A549 (cell line): ENCODE results near the gene RFTN2. TPM values are rescaled to one million over a fixed set of nuclear protein-coding genes. Genes with fewer than 3 reads are reported as not detected.

Experiments used
- ATAC-seq, 2 experiments: fragments of 200-7000 bp in 1 of 2; fragments of >200 bp in 1 of 2; cut with Nextera tagmentation in 1 of 2; cut with Tn5 transposase in 1 of 2; 3 replicates each; pipeline versions ENCODE4 v1.8.0 to v1.9.1; 2018 to 2020; ENCODE audit warnings: mild to moderate bottlenecking in 1 of 2, moderate library complexity in 1 of 2
- CTCF ChIA-PET: fragments of 300-600 bp; sonication (Branson Sonifier 250); formaldehyde crosslinking; extraction: SDS; loops from one replicate; lab custom pipeline; 2021; ENCODE audit warnings: antibody characterized with exemption, inconsistent platforms; lab: Yijun Ruan, JAX
- POLR2A ChIA-PET: fragments of 350-600 bp; formaldehyde crosslinking; extraction: SDS; loops from one replicate; lab custom pipeline; 2021; ENCODE audit warnings: antibody characterized with exemption, inconsistent platforms; lab: Yijun Ruan, JAX
- DNase-seq, 2 experiments: peaks; one replicate each; pipeline versions ENCODE4 v3.0.0 to v3.0.0-alpha.2; 2011 to 2016; ENCODE audit warnings: low read depth in 1 of 2, low spot score in 1 of 2
- FAIRE-seq: peaks from 2 replicates; lab custom pipeline; 2011; peaks lifted over from hg19 to GRCh38; lab: Jason Lieb, UNC
- H3K27ac ChIP-seq, 2 experiments: fragments of >200 bp; sonication (Bioruptor Twin); formaldehyde crosslinking; 3 replicates each; pipeline ENCODE4 v1.5.1; 2016 to 2017
- H3K4me1 ChIP-seq: fragments of >200 bp; sonication (Bioruptor Twin); formaldehyde crosslinking; 3 replicates; pipeline ENCODE4 v1.6.1; 2016
- H3K4me2 ChIP-seq: fragments of >200 bp; sonication (Bioruptor Twin); formaldehyde crosslinking; 3 replicates; pipeline ENCODE4 v1.6.1; 2016
- H3K4me3 ChIP-seq: fragments of >200 bp; sonication (Bioruptor Twin); formaldehyde crosslinking; 3 replicates; pipeline ENCODE4 v1.5.1; 2016
- H3K9me3 ChIP-seq: fragments of >200 bp; sonication (Bioruptor Twin); formaldehyde crosslinking; 3 replicates; pipeline ENCODE4 v1.6.1; 2016
- ATOH8 ChIP-seq: fragments of 250-450 bp; sonication (Bioruptor Pico); IDR thresholded peaks from 2 replicates; pipeline ENCODE4 v1.5.0; 2020; ENCODE audit warnings: low read depth, mild to moderate bottlenecking, moderate library complexity
- CBX8 ChIP-seq: fragments of 200-600 bp; sonication (generic); IDR thresholded peaks from 2 replicates; pipeline ENCODE4 v1.6.1; 2016
- CTCF ChIP-seq: fragments of >200 bp; sonication (Bioruptor Twin); formaldehyde crosslinking; IDR thresholded peaks from 3 replicates; pipeline ENCODE4 v1.5.1; 2016
- E2F6 ChIP-seq: IDR thresholded peaks from 2 replicates; pipeline ENCODE4 v1.6.1; 2012; ENCODE audit warnings: low read depth, borderline replicate concordance
- FOSL2 ChIP-seq, 2 experiments: fragments of 450-650 bp in 1 of 2; fragments of >200 bp in 1 of 2; sonication (Bioruptor Twin) in 1 of 2; formaldehyde crosslinking; IDR thresholded peaks; 2 replicates each; pipeline versions ENCODE4 v1.5.0 to v1.6.1; 2016 to 2020; ENCODE audit warnings: mild to moderate bottlenecking in 1 of 2, moderate library complexity in 1 of 2
- FOXS1 ChIP-seq: fragments of 250-450 bp; sonication (Bioruptor Pico); IDR thresholded peaks from 2 replicates; pipeline ENCODE4 v1.5.0; 2020; ENCODE audit warnings: mild to moderate bottlenecking, moderate library complexity
- HOXB5 ChIP-seq: fragments of 250-450 bp; sonication (Bioruptor Pico); IDR thresholded peaks from 2 replicates; pipeline ENCODE4 v1.5.0; 2020; ENCODE audit warnings: mild to moderate bottlenecking, moderate library complexity
- JUN ChIP-seq, 2 experiments: fragments of >200 bp; sonication (Bioruptor Twin); formaldehyde crosslinking; IDR thresholded peaks; 2 replicates in 1 of 2; 3 replicates in 1 of 2; pipeline ENCODE4 v1.6.1; 2016 to 2017
- KDM1A ChIP-seq: fragments of 200-600 bp; sonication (generic); IDR thresholded peaks from 2 replicates; pipeline ENCODE4 v1.6.1; 2016; ENCODE audit warnings: low read depth, mild to moderate bottlenecking
- MAFK ChIP-seq: fragments of 450-650 bp; IDR thresholded peaks from 2 replicates; pipeline ENCODE4 v1.6.1; 2014; ENCODE audit not compliant: partially characterized antibody
- MAZ ChIP-seq: fragments of 150-350 bp; IDR thresholded peaks from 2 replicates; pipeline ENCODE4 v1.6.1; 2014; ENCODE audit warnings: antibody characterized with exemption, low read depth, low read length, borderline replicate concordance
- NPAS2 ChIP-seq: fragments of 250-450 bp; sonication (Bioruptor Pico); IDR thresholded peaks from 2 replicates; pipeline ENCODE4 v1.8.0; 2022; ENCODE audit warnings: mild to moderate bottlenecking, moderate library complexity, borderline replicate concordance
- POLR2A ChIP-seq: IDR thresholded peaks from 2 replicates; pipeline ENCODE4 v1.6.1; 2012; ENCODE audit warnings: mild to moderate bottlenecking, low read length
- POLR2AphosphoS2 ChIP-seq: conservative IDR thresholded peaks from 2 replicates; pipeline ENCODE4 v1.6.1; 2012; ENCODE audit warnings: low read length, improper control_type of control experiment, inconsistent platforms
- RFX5 ChIP-seq: fragments of 450-650 bp; IDR thresholded peaks from 2 replicates; pipeline ENCODE4 v1.7.1; 2014; ENCODE audit warnings: antibody characterized with exemption, mild to moderate bottlenecking, moderate library complexity
- RNF2 ChIP-seq: fragments of 200-600 bp; sonication (generic); IDR thresholded peaks from 2 replicates; pipeline ENCODE4 v1.6.1; 2016; ENCODE audit warnings: low read depth, mild to moderate bottlenecking, antibody characterized with exemption, moderate library complexity, borderline replicate concordance
- SMC3 ChIP-seq: fragments of >200 bp; sonication (Bioruptor Twin); formaldehyde crosslinking; IDR thresholded peaks from 3 replicates; pipeline ENCODE4 v1.6.1; 2018; ENCODE audit warnings: inconsistent platforms
- SREBF2 ChIP-seq: fragments of 450-650 bp; IDR thresholded peaks from 2 replicates; pipeline ENCODE4 v1.6.1; 2014; ENCODE audit warnings: mild to moderate bottlenecking, moderate library complexity
- TFCP2L1 ChIP-seq: fragments of 250-450 bp; sonication (Bioruptor Pico); IDR thresholded peaks from 2 replicates; pipeline ENCODE4 v1.5.0; 2021; ENCODE audit warnings: mild to moderate bottlenecking
- WGBS: methylation state at CpG from one replicate; pipeline ENCODE4 v1.1.6; 2017; ENCODE audit errors: missing lambda C conversion rate; 5-methylcytosine and 5-hydroxymethylcytosine counted together
- polyA plus RNA-seq, 4 experiments: library from polyadenylated mRNA; depleted of rRNA in 3 of 4; stranded (reverse); fragments of >200 nt; fragmentation: RNase III in 1 of 4; extraction: RNeasy Plus Mini Kit Qiagen cat#74134 plus additional on column Dnase treatment in 1 of 4; gene quantifications; 2 replicates in 3 of 4; 3 replicates in 1 of 4; pipeline ENCODE4 v1.2.3, GENCODE V29; 2011 to 2017
- TF ChIP-seq, protein P1 (sequence below): fragments of >200 bp; sonication (Bioruptor Twin); formaldehyde crosslinking; IDR thresholded peaks from 3 replicates; pipeline ENCODE4 v1.6.1; 2016
- TF ChIP-seq, protein P2 (sequence below): fragments of >200 bp; sonication (Bioruptor Twin); formaldehyde crosslinking; IDR thresholded peaks from 2 replicates; pipeline ENCODE4 v1.6.1; 2016

Gene RFTN2
- polyA plus RNA-seq, 2 of the 4 experiments (the other 2 are of a cell fraction), result 0.03 to 0.17 TPM

GRCh38 chr2:197547163-197547900, 128.1 kb downstream of the RFTN2 start:
- FAIRE-seq (no peak), ATAC-seq (no peak), DNase-seq (no peak)
- ChIA-PET POLR2A (no interaction called here), CTCF (no interaction called here)
- no peaks in the 10 kb centered on the region for H3K9me3 ChIP-seq
- H3K4me2 ChIP-seq, result no peak overlapping the region
- H3K4me1 ChIP-seq, result no peaks in the 10 kb centered on the region
- H3K27ac ChIP-seq, result no peak overlapping the region
- WGBS, result 93% methylated on average over 5 of the region's 5 CpGs
- H3K4me3 ChIP-seq, result no peak overlapping the region
- TF ChIP-seq SREBF2 (no peak), NPAS2 (CRISPR knock-in tag) (no peak), HOXB5 (no peak), FOXS1 (CRISPR knock-in tag) (no peak), MAZ (no peak), KDM1A (no peak), POLR2AphosphoS2 (no peak), MAFK (no peak)
- TF ChIP-seq, all 56 proteins: peak for 0

DNA sequence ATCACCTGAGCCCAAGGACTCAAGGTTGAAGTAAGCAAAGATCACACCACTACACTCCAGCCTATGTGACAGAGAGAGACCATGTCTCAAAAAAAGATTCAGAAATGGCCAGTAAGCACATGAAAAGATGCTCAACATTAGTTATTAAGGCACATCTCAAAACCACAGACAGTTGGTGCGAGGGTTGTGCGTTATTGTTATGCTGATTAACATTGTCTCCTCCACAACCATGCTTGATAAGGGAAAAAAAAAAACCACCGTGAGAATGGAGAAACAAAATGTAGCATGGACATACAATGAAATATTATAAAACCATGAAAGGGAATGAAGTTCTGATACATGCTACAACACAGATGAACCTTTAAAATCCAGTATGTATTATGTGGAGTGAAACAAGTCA, 132.2 kb downstream of the RFTN2 start:
- Histone ChIP-seq H3K27ac (no peak overlapping the region), H3K9me3 (no peaks in the 10 kb centered on the region), H3K4me1 (no peaks in the 10 kb centered on the region), H3K4me2 (no peak overlapping the region), H3K4me3 (no peak overlapping the region)
- no peak for DNase-seq
- WGBS, result 95% methylated on average over 3 of the region's 3 CpGs
- FAIRE-seq, result no peak
- no peak for ATAC-seq
- POLR2A ChIA-PET, result no interaction called here
- TF ChIP-seq CTCF, result no peak
- TF ChIP-seq ATOH8 (CRISPR knock-in tag), result no peak
- TF ChIP-seq, protein P1, sequence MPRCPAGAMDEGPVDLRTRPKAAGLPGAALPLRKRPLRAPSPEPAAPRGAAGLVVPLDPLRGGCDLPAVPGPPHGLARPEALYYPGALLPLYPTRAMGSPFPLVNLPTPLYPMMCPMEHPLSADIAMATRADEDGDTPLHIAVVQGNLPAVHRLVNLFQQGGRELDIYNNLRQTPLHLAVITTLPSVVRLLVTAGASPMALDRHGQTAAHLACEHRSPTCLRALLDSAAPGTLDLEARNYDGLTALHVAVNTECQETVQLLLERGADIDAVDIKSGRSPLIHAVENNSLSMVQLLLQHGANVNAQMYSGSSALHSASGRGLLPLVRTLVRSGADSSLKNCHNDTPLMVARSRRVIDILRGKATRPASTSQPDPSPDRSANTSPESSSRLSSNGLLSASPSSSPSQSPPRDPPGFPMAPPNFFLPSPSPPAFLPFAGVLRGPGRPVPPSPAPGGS, result no peak
- TF ChIP-seq FOSL2 (IDR thresholded peaks at IDR 0.05), result no peak
- TF ChIP-seq FOSL2 (CRISPR knock-in tag; IDR thresholded peaks at IDR 0.05), result no peak
- no peak for TF ChIP-seq MAZ
- no peak for TF ChIP-seq POLR2A
- no peak for TF ChIP-seq SMC3
- no peak for TF ChIP-seq CBX8
- no peak for TF ChIP-seq RNF2
- CTCF ChIA-PET, result interaction anchor here (0.7 kb wide), 1 partner anchor 11 kb away, joined by 3 read pairs; no protein-coding TSS in a partner anchor

GRCh38 chr2:197539734-197540133, 135.7 kb downstream of the RFTN2 start:
- 82% methylated on average over 1 of the region's 1 CpG for WGBS
- DNase-seq (no peak), FAIRE-seq (no peak), ATAC-seq (no peak)
- ChIA-PET POLR2A (no interaction called here), CTCF (interaction anchor here (1.4 kb wide), 1 partner anchor 60 kb away, joined by 4 read pairs; no protein-coding TSS in a partner anchor)
- H3K27ac ChIP-seq, result no peak overlapping the region
- TF ChIP-seq RFX5 (no peak), HOXB5 (no peak), JUN (IDR thresholded peaks at IDR 0.05) (no peak), E2F6 (no peak), TFCP2L1 (CRISPR knock-in tag) (no peak)
- TF ChIP-seq, protein P2, sequence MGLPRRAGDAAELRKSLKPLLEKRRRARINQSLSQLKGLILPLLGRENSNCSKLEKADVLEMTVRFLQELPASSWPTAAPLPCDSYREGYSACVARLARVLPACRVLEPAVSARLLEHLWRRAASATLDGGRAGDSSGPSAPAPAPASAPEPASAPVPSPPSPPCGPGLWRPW, result no peak
- no peaks in the 10 kb centered on the region for H3K4me1 ChIP-seq
- H3K4me2 ChIP-seq, result no peak overlapping the region
- no peak overlapping the region for H3K4me3 ChIP-seq
- no peaks in the 10 kb centered on the region for H3K9me3 ChIP-seq
